A673 (cell line): ENCODE results near the gene SUGP2.

Experiments used
- CTCF ChIP-seq: fragments of 300-800, 200-600 bp; sonication (generic); conservative IDR thresholded peaks from 2 replicates; pipeline ENCODE4 v1.5.1; 2017; ENCODE audit warnings: low read depth, mild to moderate bottlenecking, antibody characterized with exemption, low read length, moderate library complexity, mixed read lengths
- EZH2 ChIP-seq: fragments of 200-600 bp; sonication (generic); IDR thresholded peaks from 2 replicates; pipeline ENCODE4 v1.6.1; 2017; ENCODE audit warnings: borderline replicate concordance, low read depth, mild to moderate bottlenecking, mixed read lengths, antibody characterized with exemption, low read length; ENCODE audit not compliant: poor library complexity, severe bottlenecking

GRCh38 chr19:18996351-18996750 is 37.0 kb downstream of the SUGP2 start:
- TF ChIP-seq CTCF (no peak), EZH2 (no peak)
